GM06990 (cell line): ENCODE results near the gene AP1AR.
A peak's percentile ranks its signal among the peaks of the same experiment; 100 is the strongest.
"Not testable (repeated sequence)": the region's sequence is repeated elsewhere in the genome, so short reads cannot be mapped to it uniquely, and the experiment has no call there.

Experiments
- DNase-seq: peaks from one replicate; pipeline ENCODE4 v3.0.0-alpha.2; 2011; ENCODE audit not compliant: insufficient read length; ENCODE audit errors: extremely low read depth
- H3K27me3 ChIP-seq: replicated peaks from 2 replicates; pipeline ENCODE4 v1.6.0; 2011; ENCODE audit warnings: low read length; ENCODE audit not compliant: control insufficient read depth, insufficient read depth
- H3K36me3 ChIP-seq: 2 replicates; pipeline ENCODE4 v1.5.1; 2011; ENCODE audit warnings: low read length; ENCODE audit not compliant: control insufficient read depth, insufficient read depth
- H3K4me3 ChIP-seq: replicated peaks from 2 replicates; pipeline ENCODE4 v1.5.1; 2011; ENCODE audit warnings: low read depth, mild to moderate bottlenecking, control low read depth, low read length
- TF ChIP-seq, protein P1 (sequence below): IDR thresholded peaks from 2 replicates; pipeline ENCODE4 v1.5.1; 2011; ENCODE audit warnings: low read length, control low read depth, mild to moderate bottlenecking, inconsistent platforms; ENCODE audit not compliant: insufficient read depth, poor library complexity, severe bottlenecking

Gene AP1AR

DNA sequence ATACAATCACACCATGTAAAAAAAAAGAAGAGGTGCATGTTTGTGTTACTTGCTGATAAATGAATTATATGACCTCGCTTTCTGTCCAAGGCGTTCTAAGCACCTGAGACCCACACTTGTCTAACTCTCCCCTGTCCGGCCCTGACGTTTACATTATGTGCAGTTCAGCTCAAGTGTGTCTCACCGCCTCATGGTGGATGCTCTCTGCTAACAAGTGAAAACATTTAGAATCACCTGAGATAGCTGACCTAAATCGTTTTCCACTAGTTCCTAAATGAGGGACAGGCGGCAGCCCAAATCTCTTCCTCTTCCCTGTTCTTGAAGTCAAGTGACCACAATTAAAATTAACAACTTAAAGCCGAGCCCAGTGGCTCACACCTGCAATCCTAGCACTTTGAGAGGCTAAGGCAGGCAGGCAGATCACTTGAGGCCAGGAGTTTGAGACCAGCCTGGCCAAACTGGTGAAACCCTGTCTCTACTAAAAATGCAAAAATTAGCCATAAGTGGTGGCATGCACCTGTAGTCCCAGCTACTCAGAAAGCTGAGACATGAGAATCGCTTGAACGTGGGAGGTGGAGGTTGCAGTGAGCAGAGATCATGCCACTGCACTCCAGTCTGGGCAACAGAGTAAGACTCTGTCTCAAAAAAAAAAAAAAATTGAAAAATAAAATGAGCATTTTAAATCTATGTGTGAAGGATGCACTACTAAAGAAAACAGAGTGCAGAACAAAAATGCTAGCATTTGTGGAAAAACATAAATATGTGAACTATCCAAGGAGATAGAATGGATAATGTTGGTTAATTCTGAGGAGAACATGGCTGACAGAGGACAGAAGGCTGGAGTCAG lies 58.0 kb downstream of the AP1AR start:
- Histone ChIP-seq H3K27me3 (no peaks in the 10 kb centered on the region), H3K4me3 (peak overlapping the region; percentile 23; the same call in 1 of the 2 replicates), H3K36me3 (no peaks in the 10 kb centered on the region)
- no peak for DNase-seq
- TF ChIP-seq, protein P1, sequence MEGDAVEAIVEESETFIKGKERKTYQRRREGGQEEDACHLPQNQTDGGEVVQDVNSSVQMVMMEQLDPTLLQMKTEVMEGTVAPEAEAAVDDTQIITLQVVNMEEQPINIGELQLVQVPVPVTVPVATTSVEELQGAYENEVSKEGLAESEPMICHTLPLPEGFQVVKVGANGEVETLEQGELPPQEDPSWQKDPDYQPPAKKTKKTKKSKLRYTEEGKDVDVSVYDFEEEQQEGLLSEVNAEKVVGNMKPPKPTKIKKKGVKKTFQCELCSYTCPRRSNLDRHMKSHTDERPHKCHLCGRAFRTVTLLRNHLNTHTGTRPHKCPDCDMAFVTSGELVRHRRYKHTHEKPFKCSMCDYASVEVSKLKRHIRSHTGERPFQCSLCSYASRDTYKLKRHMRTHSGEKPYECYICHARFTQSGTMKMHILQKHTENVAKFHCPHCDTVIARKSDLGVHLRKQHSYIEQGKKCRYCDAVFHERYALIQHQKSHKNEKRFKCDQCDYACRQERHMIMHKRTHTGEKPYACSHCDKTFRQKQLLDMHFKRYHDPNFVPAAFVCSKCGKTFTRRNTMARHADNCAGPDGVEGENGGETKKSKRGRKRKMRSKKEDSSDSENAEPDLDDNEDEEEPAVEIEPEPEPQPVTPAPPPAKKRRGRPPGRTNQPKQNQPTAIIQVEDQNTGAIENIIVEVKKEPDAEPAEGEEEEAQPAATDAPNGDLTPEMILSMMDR = no peak

DNA sequence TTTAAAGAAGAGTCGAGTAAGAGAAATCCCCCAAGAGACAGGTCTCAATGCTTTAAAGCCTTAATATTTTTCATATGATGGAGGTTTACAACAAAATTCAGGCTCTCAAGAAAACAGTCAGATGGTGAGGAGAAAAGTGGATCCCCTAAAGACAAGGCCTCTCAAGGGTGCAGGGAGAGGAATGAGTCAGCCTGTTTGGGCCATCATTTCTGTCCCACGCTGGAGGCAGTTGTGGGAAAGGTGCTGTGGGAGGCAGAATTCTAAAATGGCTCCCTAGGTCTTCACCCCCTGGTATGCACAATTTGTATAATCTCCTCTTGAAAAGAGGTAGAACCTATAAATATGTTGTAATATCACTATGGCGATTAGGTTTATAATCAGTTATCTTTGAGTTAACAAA lies 58.8 kb downstream of the AP1AR start:
- no peak for DNase-seq
- TF ChIP-seq, protein P1 = no peak
- H3K27me3 ChIP-seq = no peaks in the 10 kb centered on the region
- H3K36me3 ChIP-seq = no peaks in the 10 kb centered on the region
- H3K4me3 ChIP-seq = no peak overlapping the region

DNA sequence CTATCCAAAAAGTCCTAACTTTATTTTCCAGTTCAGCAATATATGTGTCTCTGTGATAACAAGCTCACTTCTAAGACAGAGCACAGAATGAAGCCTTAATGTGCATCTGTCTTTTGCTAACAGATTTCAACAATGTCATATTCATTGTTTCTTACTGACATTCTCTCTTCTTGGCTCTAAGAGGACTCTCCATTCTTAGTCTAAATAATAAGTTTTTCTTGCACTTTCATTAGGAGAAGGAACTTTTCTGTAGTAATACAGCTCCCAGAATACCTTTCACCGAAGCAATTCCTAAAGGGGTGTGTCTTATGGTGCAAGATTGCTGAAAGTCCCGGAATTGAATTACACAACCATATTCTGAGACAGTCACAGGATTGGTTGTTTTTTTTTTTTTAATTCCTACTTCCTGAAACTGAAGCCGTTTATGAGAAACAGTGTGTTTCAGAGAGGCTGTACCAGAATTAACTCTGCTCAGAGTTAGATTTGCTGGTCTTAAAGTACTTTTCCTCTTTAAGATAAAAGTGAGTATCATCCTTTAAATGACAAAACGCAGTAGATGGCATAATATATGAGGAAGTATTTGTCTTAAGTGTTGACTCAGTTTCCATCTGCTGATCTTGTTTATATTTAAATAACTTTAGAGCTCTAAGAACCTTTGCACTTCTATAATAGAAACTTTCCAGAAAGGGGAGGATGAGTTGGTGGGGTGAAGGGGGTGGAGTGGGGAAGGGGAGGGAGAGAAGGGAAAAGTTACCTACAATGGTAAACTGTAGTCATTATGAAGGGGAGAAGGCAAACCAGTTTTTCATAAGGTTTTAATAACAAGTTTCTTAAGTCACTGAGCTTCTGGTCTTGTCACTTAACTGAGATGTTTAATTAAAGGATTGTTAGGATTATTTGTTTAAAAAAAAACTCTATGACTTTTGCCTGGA lies 65.6 kb downstream of the AP1AR start, which contains the start of gene ALPK1:
Gene ALPK1, plus strand, starts transcription at position 421 of the 932 bp plus-strand sequence.
- no peaks in the 10 kb centered on the region for H3K27me3 ChIP-seq
- TF ChIP-seq, protein P1 = no peak
- peak within 1 kb of the TSS; percentile 62 for H3K4me3 ChIP-seq
- H3K36me3 ChIP-seq = no peaks in the 10 kb centered on the region
- DNase-seq = no peak

DNA sequence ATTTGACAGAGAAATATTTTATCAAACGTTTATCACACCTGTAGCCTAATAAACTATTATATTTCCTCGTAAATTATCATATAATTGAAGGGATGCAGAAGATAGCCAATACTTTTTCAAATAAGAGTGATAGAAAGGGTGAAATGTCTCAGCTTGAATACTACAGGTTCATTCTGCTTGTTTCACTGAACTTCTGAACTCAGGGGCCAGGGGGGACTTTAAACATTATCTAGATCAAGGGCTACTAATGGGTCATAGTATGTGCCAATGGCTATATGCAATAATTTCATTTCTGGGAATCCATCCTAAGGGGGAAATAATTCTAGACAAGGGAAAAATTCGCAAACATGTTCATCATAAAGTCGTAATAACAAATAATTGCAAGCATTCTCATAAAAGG lies 68.1 kb downstream of the AP1AR start:
- Histone ChIP-seq H3K27me3 (no peaks in the 10 kb centered on the region), H3K4me3 (no peak overlapping the region), H3K36me3 (no peaks in the 10 kb centered on the region)
- TF ChIP-seq, protein P1 = no peak
- no peak for DNase-seq

DNA sequence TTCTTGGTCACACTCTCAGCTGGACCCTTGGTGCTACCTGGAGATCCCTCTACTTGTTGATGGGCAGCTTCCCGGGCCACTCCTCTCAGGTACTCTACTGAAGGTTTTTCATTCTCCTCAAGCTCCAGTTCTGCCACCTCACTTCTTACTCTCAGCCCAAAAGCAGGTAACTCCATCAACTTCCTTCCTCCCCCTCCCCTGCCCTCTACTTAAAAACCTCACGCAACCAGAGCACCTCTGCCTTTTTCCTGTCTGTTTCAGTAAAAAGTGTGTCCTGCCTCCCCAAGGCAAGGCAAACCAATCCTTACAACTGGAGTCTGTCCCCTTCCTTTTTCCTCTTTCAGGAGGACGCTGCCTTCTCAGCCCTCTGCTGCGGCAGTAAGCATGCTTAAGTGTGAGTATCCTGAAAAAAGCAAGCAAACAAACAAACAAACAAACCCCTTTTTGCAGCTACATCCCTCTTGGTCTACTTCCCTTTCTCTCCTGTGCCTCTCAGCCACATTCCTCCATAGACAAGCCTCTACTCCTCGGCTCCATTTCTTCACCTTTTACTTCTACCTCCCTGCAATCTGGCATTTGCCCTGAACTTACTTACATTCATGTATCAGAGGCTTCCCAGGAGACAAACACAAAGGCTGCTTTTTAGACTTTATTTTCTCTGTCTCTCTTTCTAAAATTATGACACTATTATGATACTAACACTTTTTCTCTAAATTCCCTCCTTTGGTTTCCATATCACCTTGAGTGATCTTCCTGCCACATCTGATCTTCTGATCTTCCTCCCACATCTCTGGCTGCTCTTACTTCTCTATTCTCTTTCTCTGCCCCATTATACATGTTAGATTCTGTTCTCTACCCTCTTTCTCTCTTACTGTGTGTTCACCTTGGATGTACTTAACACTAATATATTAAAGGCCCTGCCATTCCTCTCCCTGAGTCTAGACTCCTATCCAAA lies 71.0 kb downstream of the AP1AR start:
- TF ChIP-seq, protein P1 = no peak
- no peak overlapping the region for H3K4me3 ChIP-seq
- H3K27me3 ChIP-seq = no peaks in the 10 kb centered on the region
- DNase-seq = no peak
- no peaks in the 10 kb centered on the region for H3K36me3 ChIP-seq

DNA sequence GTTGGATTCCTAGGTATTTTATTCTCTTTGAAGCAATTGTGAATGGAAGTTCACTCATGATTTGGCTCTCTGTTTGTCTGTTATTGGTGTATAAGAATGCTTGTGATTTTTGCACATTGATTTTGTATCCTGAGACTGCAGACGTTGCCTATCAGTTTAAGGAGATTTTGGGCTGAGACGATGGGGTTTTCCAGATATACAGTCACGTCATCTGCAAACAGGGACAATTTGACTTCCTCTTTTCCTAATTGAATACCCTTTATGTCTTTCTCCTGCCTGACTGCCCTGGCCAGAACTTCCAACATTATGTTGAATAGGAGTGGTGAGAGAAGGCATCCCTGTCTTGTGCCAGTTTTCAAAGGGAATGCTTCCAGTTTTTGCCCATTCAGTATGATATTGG lies 73.9 kb downstream of the AP1AR start:
- not testable (repeated sequence) for DNase-seq, H3K4me3 ChIP-seq, H3K27me3 ChIP-seq

More for the DNA sequence above, 73.9 kb downstream of the AP1AR start:
- H3K36me3 ChIP-seq = not testable (repeated sequence)
